ENCODE results near the gene OXT. TPM values are rescaled to one million over a fixed set of nuclear protein-coding genes. Genes with fewer than 3 reads are reported as not detected.
A peak's percentile ranks its signal among the peaks of the same experiment; 100 is the strongest.

Gene OXT
- total and polyA plus RNA-seq, 2 of the 13 experiments (the other 11 are each of a cell fraction or from before 2014, with no cell fraction given), result not detected

GRCh38 chr20:3045816-3046676, 25.4 kb upstream of the OXT start, which contains the start of gene MRPS26 (continued):
- TF ChIP-seq ZFX (CRISPR knock-in tag; IDR thresholded peaks at IDR 0.05; ENCODE audit: low read depth), result peak; percentile 100
- TF ChIP-seq NFE2L2 (IDR thresholded peaks at IDR 0.05; ENCODE audit: low read length), result no peak
- peak; percentile 94 for TF ChIP-seq ASH2L (IDR thresholded peaks at IDR 0.05; ENCODE audit: insufficient read length, low read depth, low read length)
- 0 out of 2 replicates have a peak, but pooled peaks have one; percentile 59 for TF ChIP-seq ZKSCAN8 (CRISPR knock-in tag; IDR thresholded peaks at IDR 0.05; ENCODE audit: borderline replicate concordance)
- no peak; the same call in none of the 2 replicates for TF ChIP-seq KDM4B (CRISPR knock-in tag; IDR thresholded peaks at IDR 0.05)
- peak; percentile 99 for TF ChIP-seq THAP11 (CRISPR knock-in tag; IDR thresholded peaks at IDR 0.05)
- peak; percentile 81 for TF ChIP-seq HDAC2 (CRISPR knock-in tag; IDR thresholded peaks at IDR 0.05)
- TF ChIP-seq ZBTB20 (CRISPR knock-in tag; IDR thresholded peaks at IDR 0.05; ENCODE audit: borderline replicate concordance, low read depth), result peak; percentile 48
- TF ChIP-seq NKX3-1 (CRISPR knock-in tag; IDR thresholded peaks at IDR 0.05), result peak; percentile 95; the same call in 1 of the 2 replicates
- peak; percentile 99 for TF ChIP-seq NR2C2 (CRISPR knock-in tag; IDR thresholded peaks at IDR 0.05; ENCODE audit: borderline replicate concordance)
- TF ChIP-seq SAP130 (CRISPR knock-in tag; IDR thresholded peaks at IDR 0.05; ENCODE audit: low read depth), result peak; percentile 99
- TF ChIP-seq RFX3 (CRISPR knock-in tag; IDR thresholded peaks at IDR 0.05), result 0 out of 2 replicates have a peak, but pooled peaks have one; percentile 3
- TF ChIP-seq ATF6 (CRISPR knock-in tag; conservative IDR thresholded peaks at IDR 0.05), result 0 out of 2 replicates have a peak, but pooled peaks have one; percentile 46
- TF ChIP-seq E2F1 (CRISPR knock-in tag; IDR thresholded peaks at IDR 0.05), result peak; percentile 91
- TF ChIP-seq SRSF9 (IDR thresholded peaks at IDR 0.05; ENCODE audit: borderline replicate concordance, insufficient read depth, low read depth, low read length, poor library complexity, severe bottlenecking), result no peak
- TF ChIP-seq ZFP1 (CRISPR knock-in tag; IDR thresholded peaks at IDR 0.05), result no peak
- no peak for TF ChIP-seq ZFP36 (IDR thresholded peaks at IDR 0.05; ENCODE audit: borderline replicate concordance, low read depth, low read length, partially characterized antibody)
- TF ChIP-seq ZEB1 (IDR thresholded peaks at IDR 0.05; ENCODE audit: insufficient replicate concordance, low read depth), result no peak
- no peak for TF ChIP-seq ZBTB10 (CRISPR knock-in tag; IDR thresholded peaks at IDR 0.05; ENCODE audit: borderline replicate concordance)
- peak; percentile 88 for TF ChIP-seq TOPORS (CRISPR knock-in tag; IDR thresholded peaks at IDR 0.05)
- no peak; the same call in 1 of the 2 replicates for TF ChIP-seq ZNF512 (CRISPR knock-in tag; IDR thresholded peaks at IDR 0.05)
- TF ChIP-seq ADNP (CRISPR knock-in tag; IDR thresholded peaks at IDR 0.05), result no peak
